Endothelial cell of umbilical vein (primary cell): ENCODE data around the gene RDM1. TPM values are rescaled to one million over a fixed set of nuclear protein-coding genes. Genes with fewer than 3 reads are reported as not detected.

Experiments used
- BruUV-seq: library from RNA; stranded (reverse); fragments of 400-500 nt; replicated peaks from 2 replicates; lab custom pipeline; 2021; lab: Mats Ljungman, UMichigan
- CTCF ChIA-PET: fragments of 300-600, 350-600 bp; sonication (Branson Sonifier 250); formaldehyde crosslinking; loops from one replicate; lab custom pipeline; 2021; ENCODE audit warnings: antibody characterized with exemption, inconsistent platforms; lab: Charles Lee
- POLR2A ChIA-PET: fragments of 300-600, 350-600 bp; sonication (Branson Sonifier 250); formaldehyde crosslinking; loops from one replicate; lab custom pipeline; 2021; ENCODE audit warnings: antibody characterized with exemption, inconsistent platforms; lab: Charles Lee
- DNase-seq: peaks from one replicate; pipeline ENCODE4 v3.0.0-alpha.2; 2011; ENCODE audit warnings: low read depth, low spot score
- FAIRE-seq: peaks from 2 replicates; lab custom pipeline; 2011; peaks lifted over from hg19 to GRCh38; lab: Jason Lieb, UNC
- H2AFZ ChIP-seq: 2 replicates; pipeline ENCODE4 v1.6.0; 2012; ENCODE audit warnings: low read depth, low read length, control low read depth, inconsistent platforms
- H3K27ac ChIP-seq: 2 replicates; pipeline ENCODE4 v1.5.1; 2011; ENCODE audit warnings: low read depth, mild to moderate bottlenecking, control low read depth, low read length, moderate library complexity; ENCODE audit not compliant: insufficient read depth
- H3K27me3 ChIP-seq, 2 experiments: 2 replicates each; pipeline versions ENCODE4 v1.6.0 to v1.6.1; 2011; ENCODE audit warnings: low read length in 2 of 2, mixed read lengths in 1 of 2; ENCODE audit not compliant: control insufficient read depth in 2 of 2, insufficient read depth in 2 of 2
- H3K36me3 ChIP-seq, 2 experiments: 2 replicates in 1 of 2; 3 replicates in 1 of 2; pipeline ENCODE4 v1.5.1; 2011; ENCODE audit warnings: low read length in 2 of 2, mild to moderate bottlenecking in 1 of 2, moderate library complexity in 1 of 2; ENCODE audit not compliant: control insufficient read depth in 2 of 2, insufficient read depth in 2 of 2; ENCODE audit errors: extremely low read depth in 1 of 2
- H3K4me1 ChIP-seq: 3 replicates; pipeline ENCODE4 v1.5.1; 2011; ENCODE audit warnings: mild to moderate bottlenecking, low read length; ENCODE audit not compliant: control insufficient read depth, insufficient read depth; ENCODE audit errors: extremely low read depth
- H3K4me2 ChIP-seq: 2 replicates; pipeline ENCODE4 v1.6.1; 2011; ENCODE audit warnings: low read length, control low read depth, mixed read lengths; ENCODE audit not compliant: insufficient read depth
- H3K4me3 ChIP-seq, 3 experiments: fragments of 200-600 bp in 1 of 3; sonication (generic), shearing (Covaris generic) in 1 of 3; replicated peaks in 1 of 3; 2 replicates each; pipeline ENCODE4 v1.5.1; 2011 to 2016; ENCODE audit warnings: control low read depth in 3 of 3, low read length in 3 of 3, mild to moderate bottlenecking in 2 of 3, inconsistent platforms in 1 of 3, low read depth in 1 of 3, moderate library complexity in 1 of 3; ENCODE audit not compliant: insufficient read depth in 1 of 3
- H3K79me2 ChIP-seq: 2 replicates; pipeline ENCODE4 v1.6.0; 2012; ENCODE audit warnings: low read length, inconsistent platforms; ENCODE audit not compliant: control insufficient read depth, insufficient read depth
- H3K9ac ChIP-seq: replicated peaks from 2 replicates; pipeline ENCODE3; 2011; ENCODE audit warnings: low read length, control low read depth; ENCODE audit not compliant: insufficient read depth; ENCODE audit errors: extremely low read depth
- H3K9me1 ChIP-seq: replicated peaks from 3 replicates; pipeline ENCODE4 v1.6.0; 2011; ENCODE audit warnings: mild to moderate bottlenecking, low read length; ENCODE audit not compliant: control insufficient read depth, insufficient read depth; ENCODE audit errors: extremely low read depth
- H3K9me3 ChIP-seq: replicated peaks from 2 replicates; pipeline ENCODE4 v1.5.1; 2012; ENCODE audit warnings: low read length, inconsistent platforms; ENCODE audit not compliant: control insufficient read depth, insufficient read depth
- H4K20me1 ChIP-seq: replicated peaks from 2 replicates; pipeline ENCODE3; 2011; ENCODE audit warnings: mild to moderate bottlenecking, low read length; ENCODE audit not compliant: control insufficient read depth, insufficient read depth; ENCODE audit errors: extremely low read depth
- CTCF ChIP-seq, 2 donors: IDR thresholded peaks; 1 replicate in 1 of 2; 2 replicates in 1 of 2; pipeline ENCODE4 v1.5.1; 2011; ENCODE audit warnings: low read length in 2 of 2, mild to moderate bottlenecking in 2 of 2, moderate library complexity in 2 of 2, control low read depth in 1 of 2, inconsistent platforms in 1 of 2, low read depth in 1 of 2; ENCODE audit not compliant: insufficient read depth in 1 of 2; ENCODE audit errors: extremely low read depth in 1 of 2
- EZH2 ChIP-seq: IDR thresholded peaks from 2 replicates; pipeline ENCODE4 v1.6.1; 2012; ENCODE audit warnings: borderline replicate concordance, low read depth, mild to moderate bottlenecking, moderate library complexity, low read length, inconsistent platforms; ENCODE audit not compliant: severe bottlenecking
- FOS ChIP-seq: IDR thresholded peaks from 2 replicates; pipeline ENCODE4 v1.6.1; 2011; ENCODE audit warnings: mild to moderate bottlenecking, low read length, moderate library complexity, borderline replicate concordance; ENCODE audit not compliant: insufficient read depth
- GATA2 ChIP-seq: IDR thresholded peaks from 2 replicates; pipeline ENCODE4 v1.7.0; 2011; ENCODE audit warnings: low read depth, mild to moderate bottlenecking, moderate library complexity, mixed read lengths, low read length; ENCODE audit not compliant: insufficient read length, insufficient read depth
- JUN ChIP-seq: IDR thresholded peaks from 2 replicates; pipeline ENCODE4 v1.6.1; 2011; ENCODE audit warnings: borderline replicate concordance, low read depth; ENCODE audit not compliant: insufficient read length, insufficient read depth
- MAX ChIP-seq: IDR thresholded peaks from 2 replicates; pipeline ENCODE4 v1.6.1; 2011; ENCODE audit not compliant: insufficient read depth, insufficient read length
- MYC ChIP-seq: IDR thresholded peaks from one replicate; pipeline ENCODE4 v1.6.1; 2011; ENCODE audit warnings: mild to moderate bottlenecking, low read depth, low read length
- POLR2A ChIP-seq: IDR thresholded peaks from 2 replicates; pipeline ENCODE4 v1.6.1; 2012; ENCODE audit warnings: low read depth, mild to moderate bottlenecking, control low read depth, low read length
- POLR2AphosphoS5 ChIP-seq: IDR thresholded peaks from 2 replicates; pipeline ENCODE4 v1.6.1; 2012; ENCODE audit warnings: low read depth, mild to moderate bottlenecking, control low read depth, low read length, moderate library complexity; ENCODE audit not compliant: insufficient read depth
- dilution Hi-C: fragments of 300-500 bp; cut with MboI; formaldehyde crosslinking; loops from one replicate; pipeline ENCODE4 v1.15.0; 2019; ENCODE audit warnings: low sequenced_read_pairs; ENCODE audit not compliant: extremely low pct_ligation_motif_present
- intact Hi-C: fragments of 100-400 bp; cut with micrococcal nuclease; formaldehyde crosslinking; loops from one replicate; pipeline ENCODE4 v1.10.0; 2022
- polyA plus RNA-seq, 4 experiments: library from polyadenylated mRNA; depleted of rRNA in 3 of 4; stranded (reverse) in 3 of 4; unstranded in 1 of 4; fragments of >200 nt; gene quantifications; 2 replicates each; pipeline versions ENCODE4 v1.2.1 to v1.2.3, GENCODE V29; 2011 to 2012; ENCODE audit warnings: missing spikeins in 1 of 4
- total RNA-seq: library from RNA; stranded (reverse); gene quantifications from 2 replicates; pipeline ENCODE4 v1.2.3, GENCODE V29; 2021

RDM1 gene
- total and polyA plus RNA-seq, 2 donors (not counting 3 experiments of a cell fraction or from before 2014, with no cell fraction given) = 0.12 to 0.46 TPM

GRCh38 chr17:35877345-35878029 lies 53.1 kb downstream of the RDM1 start:
- CTCF ChIA-PET = no interaction called here
- Histone ChIP-seq H3K9me3 (no peaks in the 10 kb centered on the region), H3K79me2 (no peaks in the 10 kb centered on the region), H3K4me3 (no peak overlapping the region), H4K20me1 (no peaks in the 10 kb centered on the region), H3K4me1 (peaks cover 27% of the 10 kb centered on the region), H3K27me3 (no peaks in the 10 kb centered on the region), H2AFZ (no peak overlapping the region), H3K9me1 (no peaks in the 10 kb centered on the region), H3K36me3 (no peaks in the 10 kb centered on the region), H3K9ac (no peak overlapping the region), H3K27ac (no peak overlapping the region), H3K4me2 (no peak overlapping the region)
- dilution Hi-C loops = no loop called here
- intact Hi-C loops = no loop called here
- POLR2A ChIA-PET = no interaction called here
- no peak for DNase-seq
- FAIRE-seq = no peak
- no peak for TF ChIP-seq CTCF (IDR thresholded peaks at IDR 0.05; ENCODE audit: extremely low read depth in 1 of 2, insufficient read depth in 1 of 2, low read depth in 1 of 2, low read length in 2 of 2)
- TF ChIP-seq JUN = no peak
- no peak for TF ChIP-seq FOS
- no peak for TF ChIP-seq MAX
- TF ChIP-seq MYC = no peak
- TF ChIP-seq POLR2AphosphoS5 = no peak
- no peak for TF ChIP-seq EZH2
- no peak for TF ChIP-seq GATA2
- TF ChIP-seq POLR2A = no peak
- no TSS peak for BruUV-seq
